H1 (cell line): ENCODE measurements around the gene RAB40C. TPM values are rescaled to one million over a fixed set of nuclear protein-coding genes. Genes with fewer than 3 reads are reported as not detected.

Experiments used
- CTCF ChIA-PET: fragments of 300-600 bp; sonication (Branson Sonifier 250); formaldehyde crosslinking; loops from one replicate; lab custom pipeline; 2021; ENCODE audit not compliant: partially characterized antibody; lab: Charles Lee
- POLR2A ChIA-PET: fragments of 300-600 bp; sonication (Branson Sonifier 250); formaldehyde crosslinking; loops from one replicate; lab custom pipeline; 2021; ENCODE audit warnings: inconsistent platforms; ENCODE audit not compliant: partially characterized antibody; lab: Charles Lee
- DNase-seq, 2 experiments: peaks; one replicate each; pipeline versions ENCODE4 v3.0.0 to v3.0.0-alpha.2; 2010 to 2022; ENCODE audit warnings: low spot score in 2 of 2, low read depth in 1 of 2, mixed read lengths in 1 of 2
- FAIRE-seq: peaks from 2 replicates; lab custom pipeline; 2011; peaks lifted over from hg19 to GRCh38; lab: Jason Lieb, UNC
- H2AFZ ChIP-seq: 2 replicates; pipeline ENCODE4 v1.8.1; 2012; ENCODE audit warnings: low read length, inconsistent platforms
- H2AK5ac ChIP-seq: 2 replicates; pipeline ENCODE4 v1.6.1; 2013; ENCODE audit warnings: low read depth, low read length
- H2BK120ac ChIP-seq: replicated peaks from 2 replicates; pipeline ENCODE3; 2013; ENCODE audit warnings: low read depth, low read length, inconsistent platforms
- H2BK12ac ChIP-seq: 2 replicates; pipeline ENCODE4 v1.6.1; 2013; ENCODE audit warnings: low read depth, low read length
- H2BK15ac ChIP-seq: 2 replicates; pipeline ENCODE4 v1.6.1; 2013; ENCODE audit warnings: low read length
- H2BK20ac ChIP-seq: 2 replicates; pipeline ENCODE4 v1.6.1; 2013; ENCODE audit warnings: low read length
- H2BK5ac ChIP-seq: 2 replicates; pipeline ENCODE4 v1.6.1; 2013; ENCODE audit warnings: low read depth, low read length
- H3K14ac ChIP-seq: 2 replicates; pipeline ENCODE4 v1.6.1; 2013; ENCODE audit warnings: inconsistent platforms; ENCODE audit not compliant: insufficient read length
- H3K18ac ChIP-seq: 2 replicates; pipeline ENCODE4 v1.6.1; 2013; ENCODE audit warnings: low read length; ENCODE audit errors: extremely low read depth
- H3K23ac ChIP-seq: 2 replicates; pipeline ENCODE4 v1.6.1; 2013; ENCODE audit warnings: inconsistent platforms; ENCODE audit not compliant: insufficient read length
- H3K23me2 ChIP-seq: 2 replicates; pipeline ENCODE4 v1.6.1; 2013; ENCODE audit warnings: low read depth, low read length
- H3K27ac ChIP-seq: 2 replicates; pipeline ENCODE4 v1.6.1; 2011; ENCODE audit warnings: low read depth, low read length, inconsistent platforms
- H3K27me3 ChIP-seq, 4 experiments: replicated peaks in 1 of 4; 1 replicate in 1 of 4; 2 replicates in 3 of 4; pipeline versions ENCODE4 v1.6.1 to v1.8.1; 2011 to 2013; ENCODE audit warnings: low read length in 3 of 4, mild to moderate bottlenecking in 3 of 4, inconsistent platforms in 2 of 4, mixed read lengths in 2 of 4, moderate library complexity in 1 of 4; ENCODE audit not compliant: control insufficient read depth in 3 of 4, insufficient read depth in 3 of 4; ENCODE audit errors: extremely low read depth in 1 of 4
- H3K36me3 ChIP-seq, 4 experiments: 2 replicates each; pipeline versions ENCODE4 v1.6.1 to v1.8.1; 2011 to 2013; ENCODE audit warnings: mild to moderate bottlenecking in 4 of 4, low read length in 3 of 4, moderate library complexity in 2 of 4, control low read depth in 1 of 4, inconsistent platforms in 1 of 4; ENCODE audit not compliant: insufficient read depth in 4 of 4, control insufficient read depth in 2 of 4
- H3K4ac ChIP-seq: replicated peaks from 2 replicates; pipeline ENCODE3; 2013; ENCODE audit warnings: low read length, low read depth, mixed read lengths, inconsistent platforms; ENCODE audit not compliant: insufficient read length
- H3K4me1 ChIP-seq, 4 experiments: replicated peaks in 1 of 4; 1 replicate in 1 of 4; 2 replicates in 3 of 4; pipeline versions ENCODE4 v1.6.1 to v1.8.1; 2011 to 2013; ENCODE audit warnings: low read length in 3 of 4, inconsistent platforms in 2 of 4, mixed read lengths in 1 of 4; ENCODE audit not compliant: insufficient read depth in 4 of 4, control insufficient read depth in 3 of 4
- H3K4me2 ChIP-seq, 2 experiments: 2 replicates each; pipeline versions ENCODE4 v1.6.1 to v1.8.1; 2011 to 2013; ENCODE audit warnings: low read depth in 2 of 2, low read length in 2 of 2, control low read depth in 1 of 2, inconsistent platforms in 1 of 2, mild to moderate bottlenecking in 1 of 2; ENCODE audit not compliant: insufficient read depth in 1 of 2
- H3K4me3 ChIP-seq, 4 experiments: fragments of 200-600, 300-600 bp in 1 of 4; sonication (generic), shearing (Covaris generic), sonication (Bioruptor Twin) in 1 of 4; 2 replicates each; pipeline versions ENCODE4 v1.5.1 to v1.8.1; 2011 to 2016; ENCODE audit warnings: low read length in 4 of 4, low read depth in 3 of 4, control low read depth in 2 of 4, inconsistent platforms in 2 of 4, mild to moderate bottlenecking in 2 of 4, mixed read lengths in 1 of 4, moderate library complexity in 1 of 4; ENCODE audit not compliant: insufficient read depth in 2 of 4; ENCODE audit errors: extremely low read depth in 1 of 4
- H3K56ac ChIP-seq: replicated peaks from 2 replicates; pipeline ENCODE3; 2013; ENCODE audit warnings: low read depth, mild to moderate bottlenecking, mixed read lengths, low read length, inconsistent platforms; ENCODE audit not compliant: insufficient read length
- H3K79me1 ChIP-seq: 2 replicates; pipeline ENCODE4 v1.6.1; 2013; ENCODE audit warnings: low read depth, low read length, control low read depth
- H3K79me2 ChIP-seq, 2 experiments: 2 replicates each; pipeline versions ENCODE4 v1.6.1 to v1.8.1; 2012 to 2013; ENCODE audit warnings: low read length in 2 of 2, mild to moderate bottlenecking in 2 of 2, inconsistent platforms in 1 of 2; ENCODE audit not compliant: insufficient read depth in 2 of 2, control insufficient read depth in 1 of 2
- H3K9ac ChIP-seq, 4 experiments: replicated peaks in 1 of 4; 1 replicate in 1 of 4; 2 replicates in 3 of 4; pipeline versions ENCODE4 v1.6.1 to v1.8.1; 2011 to 2013; ENCODE audit warnings: low read depth in 3 of 4, low read length in 3 of 4, control low read depth in 2 of 4, mild to moderate bottlenecking in 2 of 4, moderate library complexity in 2 of 4, inconsistent platforms in 1 of 4; ENCODE audit errors: extremely low read depth in 1 of 4
- H3K9me3 ChIP-seq, 2 experiments: 2 replicates each; pipeline versions ENCODE4 v1.6.1 to v1.8.1; 2012 to 2013; ENCODE audit warnings: mild to moderate bottlenecking in 2 of 2, moderate library complexity in 2 of 2, control low read depth in 1 of 2, inconsistent platforms in 1 of 2, low read depth in 1 of 2, low read length in 1 of 2, mixed read lengths in 1 of 2; ENCODE audit not compliant: insufficient read depth in 2 of 2
- H4K20me1 ChIP-seq, 2 experiments: replicated peaks in 1 of 2; 2 replicates each; pipeline versions ENCODE3 to v1.8.1; 2011 to 2013; ENCODE audit warnings: inconsistent platforms in 2 of 2, low read length in 2 of 2, mild to moderate bottlenecking in 1 of 2; ENCODE audit not compliant: insufficient read depth in 2 of 2, control insufficient read depth in 1 of 2
- H4K5ac ChIP-seq: 2 replicates; pipeline ENCODE4 v1.6.1; 2013; ENCODE audit warnings: low read length, low read depth, mixed read lengths, inconsistent platforms; ENCODE audit not compliant: insufficient read length
- H4K8ac ChIP-seq: 2 replicates; pipeline ENCODE4 v1.8.0; 2013; ENCODE audit warnings: mild to moderate bottlenecking, moderate library complexity, low read length, inconsistent platforms; ENCODE audit not compliant: insufficient read depth; ENCODE audit errors: extremely low read depth
- H4K91ac ChIP-seq: replicated peaks from 2 replicates; pipeline ENCODE3; 2013; ENCODE audit warnings: low read length, mixed read lengths, inconsistent platforms; ENCODE audit not compliant: insufficient read length
- CBX5 ChIP-seq: fragments of 300-800, 300-1000 bp; sonication (generic); IDR thresholded peaks from 2 replicates; pipeline ENCODE4 v1.7.1; 2016; ENCODE audit warnings: antibody characterized with exemption, low read length, low read depth
- YY1 ChIP-seq: IDR thresholded peaks from 2 replicates; pipeline ENCODE4 v1.6.1; 2011; ENCODE audit warnings: low read depth, mild to moderate bottlenecking, low read length
- WGBS, 2 experiments: shearing (Covaris generic) in 1 of 2; methylation state at CpG; one replicate each; pipeline versions ENCODE4 v1.1.6 to v1.1.7; 2013 to 2015; ENCODE audit warnings: low lambda C conversion rate in 2 of 2, mixed read lengths in 2 of 2, inconsistent platforms in 1 of 2, low coverage in 1 of 2, missing lambda C conversion rate in 1 of 2; ENCODE audit not compliant: insufficient replicate concordance in 2 of 2, insufficient coverage in 1 of 2, insufficient read length in 1 of 2; ENCODE audit errors: extremely low coverage in 1 of 2, missing lambda C conversion rate in 1 of 2; 5-methylcytosine and 5-hydroxymethylcytosine counted together
- polyA plus RNA-seq, 7 experiments: library from polyadenylated mRNA; depleted of rRNA in 3 of 7; stranded (reverse) in 5 of 7; unstranded in 2 of 7; fragments of >200 nt in 5 of 7; fragments of 200-250 nt in 2 of 7; gene quantifications; 1 replicate in 5 of 7; 2 replicates in 1 of 7; 4 replicates in 1 of 7; pipeline versions ENCODE4 v1.2.1 to v1.2.3, GENCODE V29; 2011 to 2013; ENCODE audit warnings: missing spikeins in 2 of 7, mixed read lengths in 2 of 7
- total RNA-seq: library from RNA; stranded (reverse); fragmentation: NEBNext Ultra II Directional; extraction: Animal tissue kit (Norgen Biotek cat#: 25700); gene quantifications from 2 replicates; pipeline ENCODE4 v1.2.1, GENCODE V29; 2021

Gene RAB40C
- total and polyA plus RNA-seq, 2 of the 8 experiments (the other 6 are each of a cell fraction or from before 2014, with no cell fraction given) = 13.9 to 15.6 TPM

- Histone ChIP-seq H4K91ac (no peak overlapping the region), H2BK12ac (no peak overlapping the region), H2BK120ac (no peak overlapping the region), H3K56ac (no peak overlapping the region), H3K9me3 (no peaks in the 10 kb centered on the region), H2BK15ac (no peak overlapping the region), H3K36me3 (peaks cover 0 to 21% (median 3%) of the 10 kb centered on the region in 4 experiments; a peak in 4 of 8 replicates), H3K23ac (no peak overlapping the region), H3K27ac (no peak overlapping the region), H3K4me3 (no peak overlapping the region), H3K9ac (no peak overlapping the region), H3K27me3 (no peaks in the 10 kb centered on the region), H2BK20ac (no peak overlapping the region), H4K8ac (no peak overlapping the region; the same call in 1 of the 2 replicates), H3K79me2 (peaks cover 0 to 6% of the 10 kb centered on the region in 2 experiments; a peak in 1 of 4 replicates), H3K18ac (no peak overlapping the region), H3K23me2 (peaks cover 8% of the 10 kb centered on the region; the same call in 1 of the 2 replicates), H2AFZ (no peak overlapping the region), H2AK5ac (peak overlapping the region; percentile 11; the same call in 1 of the 2 replicates), H3K4me2 (peak overlapping the region; percentile 11 to 79; a peak in 1 of 4 replicates), H4K5ac (no peak overlapping the region), H3K4ac (no peak overlapping the region), H3K79me1 (no peaks in the 10 kb centered on the region), H3K14ac (no peak overlapping the region), H4K20me1 (peaks cover 3 to 10% of the 10 kb centered on the region in 2 experiments), H3K4me1 (peaks cover 0 to 29% (median 22%) of the 10 kb centered on the region in 4 experiments; a peak in 6 of 7 replicates), H2BK5ac (no peak overlapping the region)
- ChIA-PET CTCF (interaction anchor here (0.7 to 1.9 kb wide), 2 partner anchors 12 to 16 kb away, joined by 3 to 6 read pairs; no protein-coding TSS in a partner anchor), POLR2A (interaction anchor here (0.6 to 1.4 kb wide), 6 partner anchors 13 to 232 kb away, joined by 3 to 5 read pairs (median 4); partner anchors contain the start of gene RAB40C)
- FAIRE-seq (no peak), DNase-seq (no peak)
- TF ChIP-seq CBX5 = no peak
- TF ChIP-seq YY1 = no peak
- 93 to 100% methylated on average over 1 to 9 of the region's 9 CpGs for WGBS, 2 experiments
These were observed 42.0 kb downstream of the RAB40C start for GRCh38 chr16:631808-632358.
